SW 1271 (cell line): Measurements from ENCODE around the gene ATP8A1.
"Not testable (repeated sequence)": the region's sequence is repeated elsewhere in the genome, so short reads cannot be mapped to it uniquely, and the experiment has no call there.

ENCODE experiments used
- DNase-seq, 2 experiments: peaks; one replicate each; lab custom pipeline; 2025; lab: John Stamatoyannopoulos, UW

ATP8A1 gene

GRCh38 chr4:42410446-42410845 lies 246.5 kb downstream of the ATP8A1 start:
- no peak for DNase-seq

- DNase-seq, result no peak
Measured at GRCh38 chr4:42404001-42404400, 252.9 kb downstream of the ATP8A1 start.

GRCh38 chr4:42401171-42401570 lies 255.7 kb downstream of the ATP8A1 start:
- DNase-seq, result no peak

- no peak for DNase-seq
Measured at GRCh38 chr4:42399393-42399792, 257.5 kb downstream of the ATP8A1 start.

GRCh38 chr4:42398871-42399331 lies 258.0 kb downstream of the ATP8A1 start:
- no peak for DNase-seq

- DNase-seq, result peak in 1 of 2 experiments; percentile 2
Measured at GRCh38 chr4:42398171-42398870, 258.6 kb downstream of the ATP8A1 start.

GRCh38 chr4:42397635-42398170 lies 259.2 kb downstream of the ATP8A1 start:
- peak in 1 of 2 experiments; percentile 24 for DNase-seq

- peak; percentile 14 to 18 for DNase-seq
Measured at GRCh38 chr4:42396752-42397634, 259.9 kb downstream of the ATP8A1 start, which contains the start of gene SHISA3. Gene SHISA3, plus strand, starts transcription at chr4:42397488. Its CDS starts 569 bp downstream, at chr4:42398057.

GRCh38 chr4:42396361-42396751 lies 260.5 kb downstream of the ATP8A1 start:
- DNase-seq, result no peak

- no peak for DNase-seq
Measured at GRCh38 chr4:42395595-42395994, 261.3 kb downstream of the ATP8A1 start.

GRCh38 chr4:42392436-42392835 lies 264.5 kb downstream of the ATP8A1 start:
- DNase-seq, result no peak

- no peak for DNase-seq
Measured at GRCh38 chr4:42391981-42392380, 264.9 kb downstream of the ATP8A1 start.

GRCh38 chr4:42391355-42391664 lies 265.6 kb downstream of the ATP8A1 start:
- no peak for DNase-seq

- no peak for DNase-seq
Measured at GRCh38 chr4:42390622-42391354, 266.1 kb downstream of the ATP8A1 start.

- DNase-seq, result no peak
Measured at GRCh38 chr4:42385516-42385915, 271.4 kb downstream of the ATP8A1 start.

- no peak for DNase-seq
Measured at GRCh38 chr4:42381666-42382065, 275.2 kb downstream of the ATP8A1 start.

- no peak for DNase-seq
Measured at GRCh38 chr4:42377497-42377896, 279.4 kb downstream of the ATP8A1 start.

GRCh38 chr4:42372303-42372702 lies 284.6 kb downstream of the ATP8A1 start:
- DNase-seq, result not testable (repeated sequence)

GRCh38 chr4:42371305-42372252 lies 285.3 kb downstream of the ATP8A1 start:
- peak in 1 of 2 experiments; percentile 48 for DNase-seq

- no peak for DNase-seq
Measured at GRCh38 chr4:42369489-42369888, 287.4 kb downstream of the ATP8A1 start.

- no peak for DNase-seq
Measured at GRCh38 chr4:42366959-42367358, 289.9 kb downstream of the ATP8A1 start.
